Suprapubic skin (tissue), 4 donors: ENCODE measurements around the gene C14orf93. TPM values are rescaled to one million over a fixed set of nuclear protein-coding genes. Genes with fewer than 3 reads are reported as not detected.

Experiments
- DNase-seq, 2 donors: peaks; one replicate each; pipeline ENCODE4 v3.0.0-alpha.2; 2019; ENCODE audit warnings: low spot score in 2 of 2
- H3K27ac ChIP-seq: fragments of 200-600 bp; sonication (generic); one replicate; pipeline ENCODE4 v1.5.1; 2019
- H3K27me3 ChIP-seq: fragments of 200-600 bp; sonication (generic); one replicate; pipeline ENCODE4 v1.5.1; 2019
- H3K36me3 ChIP-seq: fragments of 200-600 bp; sonication (generic); one replicate; pipeline ENCODE4 v1.5.1; 2019
- H3K4me1 ChIP-seq: fragments of 200-600 bp; sonication (generic); one replicate; pipeline ENCODE4 v1.5.1; 2019
- H3K4me3 ChIP-seq: fragments of 200-600 bp; sonication (generic); one replicate; pipeline ENCODE4 v1.5.1; 2019; ENCODE audit warnings: mild to moderate bottlenecking
- H3K9me3 ChIP-seq: fragments of 200-600 bp; sonication (generic); one replicate; pipeline ENCODE4 v1.5.1; 2019
- CTCF ChIP-seq, 2 donors: fragments of 200-600 bp in 1 of 2; fragments of 450-650 bp in 1 of 2; sonication (generic) in 1 of 2; IDR thresholded peaks; one replicate each; pipeline ENCODE4 v1.5.1; 2016 to 2019; ENCODE audit warnings: antibody characterized with exemption in 2 of 2, mild to moderate bottlenecking in 1 of 2, moderate library complexity in 1 of 2
- EP300 ChIP-seq: sonication (generic); formaldehyde crosslinking; IDR thresholded peaks from one replicate; pipeline ENCODE4 v1.6.1; 2017; ENCODE audit warnings: antibody characterized with exemption
- POLR2A ChIP-seq, 2 donors: fragments of 450-650 bp; IDR thresholded peaks; one replicate each; pipeline ENCODE4 v1.6.1; 2017; ENCODE audit warnings: antibody characterized with exemption in 2 of 2, mild to moderate bottlenecking in 2 of 2, moderate library complexity in 2 of 2
- POLR2AphosphoS5 ChIP-seq, 3 donors: sonication (generic); formaldehyde crosslinking; IDR thresholded peaks; one replicate each; pipeline ENCODE4 v1.6.1; 2017; ENCODE audit warnings: antibody characterized with exemption in 3 of 3
- WGBS: methylation state at CpG from one replicate; pipeline ENCODE4 v1.1.5; 2018; 5-methylcytosine and 5-hydroxymethylcytosine counted together
- total RNA-seq, 4 donors: library from RNA; depleted of rRNA; stranded (reverse); fragments of >200 nt; gene quantifications; one replicate each; pipeline ENCODE4 v1.1.0, GENCODE V29; 2016

Gene C14orf93
- total RNA-seq, 4 donors from 2014 or later, result 19.1 to 32.9 (median 24.3) TPM

DNA sequence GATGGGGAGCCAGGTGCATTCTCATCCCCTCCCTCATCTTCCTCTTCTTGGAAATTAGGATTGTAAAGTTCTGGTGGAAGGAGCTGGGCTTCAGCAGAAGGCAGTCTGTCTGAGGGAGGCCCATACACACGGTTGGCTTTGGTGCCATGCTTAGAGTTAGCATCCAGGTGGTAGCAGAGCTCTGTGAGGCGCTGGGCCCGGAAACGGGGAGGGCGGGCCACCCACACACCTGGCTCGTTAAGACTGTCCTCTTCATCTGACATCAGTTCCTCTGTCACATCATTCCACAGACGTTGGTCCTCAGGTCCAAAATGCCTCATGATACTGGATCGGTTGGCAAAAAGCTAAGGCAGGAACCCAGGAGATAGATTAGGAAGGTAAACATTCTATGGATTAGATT is 22.7 kb downstream of the C14orf93 start:
- 81% methylated on average over 8 of the region's 8 CpGs for WGBS
- TF ChIP-seq CTCF (IDR thresholded peaks at IDR 0.05) (no peak), POLR2AphosphoS5 (IDR thresholded peaks at IDR 0.05) (no peak), EP300 (no peak), POLR2A (IDR thresholded peaks at IDR 0.05) (no peak)
- no peaks in the 10 kb centered on the region for H3K9me3 ChIP-seq
- peaks cover 27% of the 10 kb centered on the region for H3K36me3 ChIP-seq
- no peak overlapping the region for H3K27ac ChIP-seq
- H3K4me3 ChIP-seq, result no peak overlapping the region
- H3K4me1 ChIP-seq, result peaks cover 12% of the 10 kb centered on the region
- no peaks in the 10 kb centered on the region for H3K27me3 ChIP-seq
- DNase-seq, result peak; percentile 44 to 63

- Histone ChIP-seq H3K4me3 (no peak overlapping the region), H3K36me3 (peaks cover 26% of the 10 kb centered on the region), H3K9me3 (no peaks in the 10 kb centered on the region), H3K27ac (no peak overlapping the region), H3K4me1 (peaks cover 14% of the 10 kb centered on the region), H3K27me3 (no peaks in the 10 kb centered on the region)
- DNase-seq, result peak; percentile 93 to 95
- TF ChIP-seq CTCF (IDR thresholded peaks at IDR 0.05) (peak; percentile 82 to 86), POLR2A (IDR thresholded peaks at IDR 0.05) (no peak)
- 23% methylated on average over 5 of the region's 5 CpGs for WGBS
Measured at GRCh38 chr14:22986508-22987054, 23.4 kb downstream of the C14orf93 start.

DNA sequence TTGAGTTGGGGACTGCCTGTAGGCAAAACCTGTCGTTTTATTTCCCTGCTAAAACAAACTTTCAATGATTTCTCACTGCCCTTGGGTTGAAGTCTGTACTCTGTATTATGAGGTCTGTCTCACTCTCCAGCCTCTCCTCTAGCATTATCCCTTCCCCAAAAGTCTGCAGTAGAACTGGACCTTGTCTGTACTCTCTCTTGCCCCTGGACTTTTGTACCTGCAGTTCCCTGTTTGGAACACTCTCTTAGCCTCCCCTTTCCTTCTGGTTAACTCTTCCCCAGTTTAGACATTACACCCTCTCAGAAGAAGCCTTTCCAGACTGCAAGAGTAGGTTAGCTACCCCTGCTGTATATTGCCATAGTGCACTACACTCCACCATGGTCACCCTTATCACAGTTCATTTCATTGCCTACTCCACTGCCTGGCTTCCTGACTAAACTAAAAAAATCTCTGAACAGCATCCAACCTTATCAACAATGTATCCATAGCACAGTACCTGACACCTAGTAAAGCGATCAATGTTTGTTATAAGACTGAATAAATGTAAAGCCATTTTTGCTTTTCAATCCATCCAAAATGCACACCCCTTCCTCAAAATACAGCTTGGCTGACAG is 23.9 kb downstream of the C14orf93 start:
- H3K36me3 ChIP-seq, result peaks cover 20% of the 10 kb centered on the region
- no peak overlapping the region for H3K4me3 ChIP-seq
- H3K4me1 ChIP-seq, result peaks cover 19% of the 10 kb centered on the region
- no peak overlapping the region for H3K27ac ChIP-seq
- no peaks in the 10 kb centered on the region for H3K9me3 ChIP-seq
- no peak for TF ChIP-seq CTCF (IDR thresholded peaks at IDR 0.05)
- TF ChIP-seq POLR2A (IDR thresholded peaks at IDR 0.05), result no peak
- TF ChIP-seq POLR2AphosphoS5 (IDR thresholded peaks at IDR 0.05), result no peak
- TF ChIP-seq EP300, result no peak
- 55% methylated on average over 2 of the region's 2 CpGs for WGBS
- no peaks in the 10 kb centered on the region for H3K27me3 ChIP-seq
- DNase-seq, result no peak

DNA sequence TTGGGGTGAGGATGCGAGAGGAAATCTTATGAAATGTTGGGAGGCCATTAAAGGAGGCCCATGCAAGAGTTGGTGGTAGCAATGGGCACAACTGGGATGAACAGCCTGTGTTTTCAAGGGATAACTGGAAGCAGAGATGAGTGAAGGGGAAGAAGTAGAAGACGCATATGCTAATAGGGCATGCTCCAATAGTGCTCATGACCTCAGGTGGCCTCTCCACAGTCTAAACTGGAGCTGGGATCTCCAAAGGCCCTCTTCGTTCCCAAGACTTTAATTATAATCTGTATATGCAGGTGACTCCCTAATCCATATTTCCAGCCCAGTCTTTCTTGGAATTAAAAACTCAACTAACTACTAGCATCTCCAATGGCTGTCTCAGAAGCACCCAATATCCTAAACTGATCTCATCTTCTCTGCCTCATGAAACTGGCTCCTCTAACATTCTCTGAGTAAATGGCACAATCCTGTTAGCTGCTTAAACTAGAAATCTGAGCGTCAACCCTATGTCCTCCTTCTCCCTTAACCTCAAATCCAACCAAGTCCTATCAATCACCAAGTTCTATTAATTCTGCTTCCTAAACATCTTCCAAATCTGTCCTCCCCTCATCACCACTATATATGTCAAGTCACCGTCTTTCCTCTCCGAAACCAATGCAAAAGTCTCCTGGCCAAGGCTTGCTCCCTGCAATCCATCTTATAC is 24.8 kb downstream of the C14orf93 start:
- Histone ChIP-seq H3K4me1 (peaks cover 28% of the 10 kb centered on the region), H3K9me3 (no peaks in the 10 kb centered on the region), H3K4me3 (no peak overlapping the region), H3K27me3 (no peaks in the 10 kb centered on the region), H3K36me3 (peaks cover 17% of the 10 kb centered on the region), H3K27ac (no peak overlapping the region)
- WGBS, result 90% methylated on average over 6 of the region's 6 CpGs
- no peak for DNase-seq
- TF ChIP-seq EP300, result no peak
- no peak for TF ChIP-seq POLR2AphosphoS5 (IDR thresholded peaks at IDR 0.05)
- TF ChIP-seq POLR2A (IDR thresholded peaks at IDR 0.05), result no peak
- TF ChIP-seq CTCF (IDR thresholded peaks at IDR 0.05), result no peak

DNA sequence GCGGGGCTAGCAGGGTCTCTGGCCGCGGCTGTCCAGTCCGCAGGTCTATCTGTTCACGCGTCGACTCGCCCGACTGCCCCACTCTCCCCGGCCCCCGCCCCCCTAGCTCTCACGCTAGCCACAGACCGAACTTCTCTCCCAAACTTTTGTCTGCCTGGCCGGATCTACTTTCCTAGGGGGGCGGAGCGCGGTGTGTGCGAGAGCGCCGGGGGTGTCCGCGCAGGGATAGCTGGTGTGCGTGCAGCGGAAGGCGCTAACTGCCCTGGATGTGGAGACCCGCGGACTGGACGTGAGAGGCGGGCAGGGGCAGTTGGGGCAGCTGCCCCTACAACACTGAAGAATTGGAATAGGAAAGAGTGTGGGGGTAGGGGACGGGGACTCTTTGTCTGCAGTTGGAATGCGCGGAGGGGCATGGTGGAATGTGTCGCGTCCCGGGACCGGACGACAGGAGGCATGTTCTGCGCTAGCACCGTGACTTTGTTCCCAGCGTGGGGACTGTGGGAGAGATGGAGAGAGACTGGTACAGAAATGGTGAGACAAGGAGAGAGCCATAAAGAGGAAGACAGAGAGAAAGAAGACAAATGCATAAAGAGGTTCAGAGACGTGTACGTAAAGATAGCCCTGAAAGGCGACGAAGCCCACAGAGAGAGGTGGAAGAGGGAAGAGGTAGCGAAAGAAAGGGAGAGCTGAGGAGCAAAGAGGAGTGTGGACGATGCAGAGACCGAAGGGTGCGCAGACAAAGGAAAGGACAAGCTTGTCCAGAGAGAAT is 27.3 kb downstream of the C14orf93 start, which contains the start of gene AJUBA:
AJUBA (minus strand) TSS at position 75 of the 769 bp plus-strand sequence. CDS start 285 bp downstream, outside the sequence.
- Histone ChIP-seq H3K27ac (peak within 1 kb of the TSS; percentile 86), H3K36me3 (peaks cover 5% of the 10 kb centered on the region), H3K9me3 (no peaks in the 10 kb centered on the region), H3K27me3 (no peaks in the 10 kb centered on the region), H3K4me3 (peak within 1 kb of the TSS; percentile 77), H3K4me1 (peaks cover 46% of the 10 kb centered on the region)
- WGBS, result under 1% methylated on average over 33 of the region's 48 CpGs
- TF ChIP-seq POLR2A (IDR thresholded peaks at IDR 0.05), result no peak
- DNase-seq, result peak; percentile 90 to 91
